Measurements from ENCODE around the gene OR2A5.

GRCh38 chr7:144049491-144049890 lies 743 bp downstream of the OR2A5 start:
- TF ChIP-seq CTCF (IDR thresholded peaks at IDR 0.05; ENCODE audit: control extremely low read depth in 1 of 3, insufficient read depth in 1 of 3, low read depth in 1 of 3, low read length in 3 of 3) (no peak), TAF1 (IDR thresholded peaks at IDR 0.05; ENCODE audit: low read depth, low read length) (no peak), EP300 (IDR thresholded peaks at IDR 0.05; ENCODE audit: borderline replicate concordance in 1 of 2, low read depth in 2 of 2, low read length in 2 of 2) (no peak), EZH2 (IDR thresholded peaks at IDR 0.05; ENCODE audit: low read depth, low read length, severe bottlenecking) (no peak), CHD2 (IDR thresholded peaks at IDR 0.05; ENCODE audit: low read length) (no peak), USF2 (IDR thresholded peaks at IDR 0.05; ENCODE audit: low read length) (no peak), TBP (IDR thresholded peaks at IDR 0.05; ENCODE audit: low read depth, low read length) (no peak), CHD1 (IDR thresholded peaks at IDR 0.05; ENCODE audit: low read depth, low read length) (no peak), CTBP2 (IDR thresholded peaks at IDR 0.05; ENCODE audit: borderline replicate concordance, insufficient read depth, insufficient read length, low read length) (no peak), GABPA (IDR thresholded peaks at IDR 0.05; ENCODE audit: borderline replicate concordance, insufficient read depth, low read length) (no peak), BRCA1 (IDR thresholded peaks at IDR 0.05; ENCODE audit: low read depth, low read length) (no peak), RAD21 (IDR thresholded peaks at IDR 0.05 in 1 of 2, conservative IDR thresholded peaks at IDR 0.05 in 1 of 2; ENCODE audit: low read depth in 2 of 2, low read length in 2 of 2) (no peak), ATF2 (IDR thresholded peaks at IDR 0.05; ENCODE audit: low read length) (no peak)

All from H1 (cell line).